ENCODE data around the gene APCDD1L.

Gene APCDD1L

DNA sequence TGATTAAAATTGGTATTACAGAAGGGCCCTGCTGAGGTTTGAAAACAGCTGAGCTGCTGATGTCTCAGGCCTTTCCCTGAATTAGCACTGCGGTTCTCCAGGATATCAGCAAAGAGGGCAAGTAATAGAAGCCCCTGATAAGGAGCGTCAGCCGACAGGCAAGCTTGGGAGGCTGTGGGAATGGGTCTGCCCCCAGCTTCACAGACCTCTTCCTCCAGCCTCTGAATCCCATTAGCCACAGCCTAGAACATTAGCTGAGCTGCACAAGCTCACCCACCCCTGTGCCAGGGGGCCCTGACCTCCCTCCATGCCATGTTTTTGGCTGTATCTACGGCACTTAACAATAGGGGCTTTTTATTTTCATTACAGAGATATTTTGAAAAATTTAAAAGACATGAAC lies 66.2 kb downstream of the APCDD1L start:
- H4K20me1 ChIP-seq (ENCODE audit: low read depth, low read length), result no peaks in the 10 kb centered on the region
- H3K4me2 ChIP-seq (ENCODE audit: low read depth, low read length, poor library complexity, severe bottlenecking), result no peak overlapping the region
- H3K9me2 ChIP-seq (replicated peaks; ENCODE audit: insufficient read depth, low read length), result no peaks in the 10 kb centered on the region
- H3K27me3 ChIP-seq (ENCODE audit: low read length), result no peaks in the 10 kb centered on the region
- no peaks in the 10 kb centered on the region; the same call in 1 of the 2 replicates for H3K36me3 ChIP-seq (ENCODE audit: low read length)
- no peak overlapping the region for H2AFZ ChIP-seq (ENCODE audit: low read depth, low read length, severe bottlenecking)
- no peaks in the 10 kb centered on the region for H3K9me3 ChIP-seq (ENCODE audit: insufficient read depth, low read length)
- no peak for TF ChIP-seq EZH2phosphoT487 (conservative IDR thresholded peaks at IDR 0.05; ENCODE audit: low read length)
- TF ChIP-seq, protein P1, sequence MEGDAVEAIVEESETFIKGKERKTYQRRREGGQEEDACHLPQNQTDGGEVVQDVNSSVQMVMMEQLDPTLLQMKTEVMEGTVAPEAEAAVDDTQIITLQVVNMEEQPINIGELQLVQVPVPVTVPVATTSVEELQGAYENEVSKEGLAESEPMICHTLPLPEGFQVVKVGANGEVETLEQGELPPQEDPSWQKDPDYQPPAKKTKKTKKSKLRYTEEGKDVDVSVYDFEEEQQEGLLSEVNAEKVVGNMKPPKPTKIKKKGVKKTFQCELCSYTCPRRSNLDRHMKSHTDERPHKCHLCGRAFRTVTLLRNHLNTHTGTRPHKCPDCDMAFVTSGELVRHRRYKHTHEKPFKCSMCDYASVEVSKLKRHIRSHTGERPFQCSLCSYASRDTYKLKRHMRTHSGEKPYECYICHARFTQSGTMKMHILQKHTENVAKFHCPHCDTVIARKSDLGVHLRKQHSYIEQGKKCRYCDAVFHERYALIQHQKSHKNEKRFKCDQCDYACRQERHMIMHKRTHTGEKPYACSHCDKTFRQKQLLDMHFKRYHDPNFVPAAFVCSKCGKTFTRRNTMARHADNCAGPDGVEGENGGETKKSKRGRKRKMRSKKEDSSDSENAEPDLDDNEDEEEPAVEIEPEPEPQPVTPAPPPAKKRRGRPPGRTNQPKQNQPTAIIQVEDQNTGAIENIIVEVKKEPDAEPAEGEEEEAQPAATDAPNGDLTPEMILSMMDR (IDR thresholded peaks at IDR 0.05; ENCODE audit: insufficient read depth, low read length, poor library complexity, severe bottlenecking), result no peak
- no peak overlapping the region for H3K9ac ChIP-seq (ENCODE audit: low read length)
- H3K27ac ChIP-seq (ENCODE audit: low read depth, low read length), result no peak overlapping the region
- H3K4me3 ChIP-seq (ENCODE audit: insufficient read depth, low read length, poor library complexity, severe bottlenecking), result no peak overlapping the region
- no peaks in the 10 kb centered on the region for H3K79me2 ChIP-seq (ENCODE audit: insufficient read depth, low read length)
- no peaks in the 10 kb centered on the region; the same call in 1 of the 2 replicates for H3F3A ChIP-seq (ENCODE audit: insufficient read depth)

DNA sequence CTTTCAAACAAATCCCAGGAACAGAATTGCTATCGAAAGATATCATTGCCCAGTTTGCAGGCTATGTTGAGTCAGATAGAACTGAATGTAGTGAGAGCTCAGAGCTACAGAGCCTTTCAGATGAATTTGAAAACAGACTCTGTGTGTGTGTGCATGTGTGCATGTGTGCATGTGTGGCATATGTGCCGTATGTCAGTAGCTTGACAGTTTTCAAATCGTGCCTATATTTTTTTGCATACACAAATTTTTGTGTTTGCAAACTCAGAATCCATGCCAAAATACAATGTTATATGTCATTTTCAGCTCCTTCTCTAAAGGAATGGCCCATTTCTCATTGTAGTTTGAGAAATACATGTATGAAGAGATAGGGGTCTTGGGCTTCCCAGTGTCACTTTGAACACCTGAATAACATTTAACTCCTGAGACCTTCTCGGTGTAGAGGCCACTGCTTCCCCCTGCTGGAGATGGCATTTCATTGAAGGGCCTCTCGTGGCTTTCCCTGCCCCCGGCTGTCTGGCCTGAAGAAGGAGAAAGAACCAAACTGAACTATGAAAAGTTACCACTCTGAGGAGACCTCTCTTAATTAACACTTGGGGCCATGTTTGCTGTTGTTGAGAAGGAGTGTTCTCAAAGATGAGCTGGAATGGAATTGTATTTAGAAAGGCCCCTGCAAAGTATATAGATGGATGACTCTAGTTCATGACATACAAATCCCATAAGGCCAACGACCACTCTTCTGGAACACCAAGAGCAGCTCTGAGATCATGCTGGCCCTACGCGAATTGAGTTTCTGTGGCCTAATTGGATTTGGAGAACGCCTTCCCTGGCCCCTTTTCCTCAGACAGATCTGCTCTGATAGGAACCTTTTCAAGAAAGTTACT lies 67.4 kb downstream of the APCDD1L start:
- no peak overlapping the region for H3K9ac ChIP-seq (ENCODE audit: low read length)
- H3K9me3 ChIP-seq (ENCODE audit: insufficient read depth, low read length), result no peaks in the 10 kb centered on the region
- no peaks in the 10 kb centered on the region; the same call in 1 of the 2 replicates for H3F3A ChIP-seq (ENCODE audit: insufficient read depth)
- 0 out of 2 replicates have a peak, but pooled peaks cover 5% of the 10 kb centered on the region for H3K79me2 ChIP-seq (ENCODE audit: insufficient read depth, low read length)
- TF ChIP-seq, protein P1 (IDR thresholded peaks at IDR 0.05; ENCODE audit: insufficient read depth, low read length, poor library complexity, severe bottlenecking), result peak; percentile 30
- no peak for TF ChIP-seq EZH2phosphoT487 (conservative IDR thresholded peaks at IDR 0.05; ENCODE audit: low read length)
- no peak overlapping the region for H3K4me2 ChIP-seq (ENCODE audit: low read depth, low read length, poor library complexity, severe bottlenecking)
- no peak overlapping the region for H3K27ac ChIP-seq (ENCODE audit: low read depth, low read length)
- no peak overlapping the region for H3K4me3 ChIP-seq (ENCODE audit: insufficient read depth, low read length, poor library complexity, severe bottlenecking)
- no peaks in the 10 kb centered on the region for H3K9me2 ChIP-seq (replicated peaks; ENCODE audit: insufficient read depth, low read length)
- H2AFZ ChIP-seq (ENCODE audit: low read depth, low read length, severe bottlenecking), result no peak overlapping the region
- no peaks in the 10 kb centered on the region; the same call in 1 of the 2 replicates for H3K36me3 ChIP-seq (ENCODE audit: low read length)
- no peaks in the 10 kb centered on the region for H3K27me3 ChIP-seq (ENCODE audit: low read length)
- H4K20me1 ChIP-seq (ENCODE audit: low read depth, low read length), result no peaks in the 10 kb centered on the region

DNA sequence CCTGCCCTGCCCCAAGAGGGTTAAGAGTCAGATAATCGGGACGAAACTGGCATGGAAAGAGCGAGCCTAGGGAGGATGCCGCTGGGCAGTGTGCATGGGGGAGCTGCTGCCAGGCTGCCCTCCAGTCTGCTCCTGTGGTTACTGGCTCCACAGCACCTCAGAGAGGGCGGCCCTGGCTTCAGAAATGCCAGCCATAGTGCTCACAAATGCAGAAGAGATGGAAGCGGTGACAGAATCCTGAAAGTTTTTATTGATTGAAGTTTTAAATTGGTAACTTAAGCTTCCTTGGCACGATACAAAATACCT lies 68.3 kb downstream of the APCDD1L start:
- no peak overlapping the region for H3K27ac ChIP-seq (ENCODE audit: low read depth, low read length)
- no peaks in the 10 kb centered on the region; the same call in 1 of the 2 replicates for H3K36me3 ChIP-seq (ENCODE audit: low read length)
- H3K4me2 ChIP-seq (ENCODE audit: low read depth, low read length, poor library complexity, severe bottlenecking), result no peak overlapping the region
- H4K20me1 ChIP-seq (ENCODE audit: low read depth, low read length), result 0 out of 2 replicates have a peak, but pooled peaks cover 4% of the 10 kb centered on the region
- no peak overlapping the region for H3K4me3 ChIP-seq (ENCODE audit: insufficient read depth, low read length, poor library complexity, severe bottlenecking)
- H3K9ac ChIP-seq (ENCODE audit: low read length), result no peak overlapping the region
- no peaks in the 10 kb centered on the region for H3K9me3 ChIP-seq (ENCODE audit: insufficient read depth, low read length)
- H3K27me3 ChIP-seq (ENCODE audit: low read length), result no peaks in the 10 kb centered on the region
- no peaks in the 10 kb centered on the region for H3K9me2 ChIP-seq (replicated peaks; ENCODE audit: insufficient read depth, low read length)
- no peaks in the 10 kb centered on the region; the same call in 1 of the 2 replicates for H3F3A ChIP-seq (ENCODE audit: insufficient read depth)
- H3K79me2 ChIP-seq (ENCODE audit: insufficient read depth, low read length), result 0 out of 2 replicates have a peak, but pooled peaks cover 10% of the 10 kb centered on the region
- TF ChIP-seq EZH2phosphoT487 (conservative IDR thresholded peaks at IDR 0.05; ENCODE audit: low read length), result no peak
- TF ChIP-seq, protein P1 (IDR thresholded peaks at IDR 0.05; ENCODE audit: insufficient read depth, low read length, poor library complexity, severe bottlenecking), result no peak
- no peak overlapping the region for H2AFZ ChIP-seq (ENCODE audit: low read depth, low read length, severe bottlenecking)
